Upper lobe of right lung (tissue), 1 donor: Measurements from ENCODE around the gene ZNRF3. TPM values are rescaled to one million over a fixed set of nuclear protein-coding genes. Genes with fewer than 3 reads are reported as not detected.

ENCODE experiments used
- ATAC-seq: fragments of 200-7000 bp; cut with Tn5 transposase; one replicate; pipeline ENCODE4 v1.9.1; 2020; ENCODE audit warnings: mild to moderate bottlenecking, moderate library complexity
- DNase-seq: peaks from one replicate; pipeline ENCODE4 v3.0.0-alpha.2; 2020
- H3K27ac ChIP-seq: fragments of 200-600 bp; one replicate; pipeline ENCODE4 v1.8.0; 2022
- H3K27me3 ChIP-seq: fragments of 200-600 bp; one replicate; pipeline ENCODE4 v1.8.0; 2022; ENCODE audit warnings: mild to moderate bottlenecking
- H3K36me3 ChIP-seq: fragments of 200-600 bp; one replicate; pipeline ENCODE4 v1.8.0; 2022
- H3K4me1 ChIP-seq: fragments of 200-600 bp; one replicate; pipeline ENCODE4 v1.8.0; 2022
- H3K4me3 ChIP-seq: fragments of 200-600 bp; one replicate; pipeline ENCODE4 v1.8.0; 2022; ENCODE audit warnings: mild to moderate bottlenecking
- H3K9me3 ChIP-seq: fragments of 200-600 bp; one replicate; pipeline ENCODE4 v1.8.0; 2022
- intact Hi-C: fragments of 100-400 bp; cut with DNase I; formaldehyde crosslinking; loops from one replicate; pipeline ENCODE4 v1.11.0; 2022
- total RNA-seq: library from RNA; stranded (reverse); fragmentation: NEBNext Ultra II Directional; extraction: Animal tissue kit (Norgen Biotek cat#: 25700); gene quantifications from one replicate; pipeline ENCODE4 v1.2.1, GENCODE V29; 2021
- TF ChIP-seq, protein P1 (sequence below): fragments of 200-600 bp; IDR thresholded peaks from one replicate; pipeline ENCODE4 v1.8.0; 2022; ENCODE audit warnings: antibody characterized with exemption
- donor health status: DM: no; HTN: yes; CAD: no; lungs with severe emphysema.

Gene ZNRF3
- total RNA-seq, 1 donor from 2014 or later: 15.8 TPM

DNA sequence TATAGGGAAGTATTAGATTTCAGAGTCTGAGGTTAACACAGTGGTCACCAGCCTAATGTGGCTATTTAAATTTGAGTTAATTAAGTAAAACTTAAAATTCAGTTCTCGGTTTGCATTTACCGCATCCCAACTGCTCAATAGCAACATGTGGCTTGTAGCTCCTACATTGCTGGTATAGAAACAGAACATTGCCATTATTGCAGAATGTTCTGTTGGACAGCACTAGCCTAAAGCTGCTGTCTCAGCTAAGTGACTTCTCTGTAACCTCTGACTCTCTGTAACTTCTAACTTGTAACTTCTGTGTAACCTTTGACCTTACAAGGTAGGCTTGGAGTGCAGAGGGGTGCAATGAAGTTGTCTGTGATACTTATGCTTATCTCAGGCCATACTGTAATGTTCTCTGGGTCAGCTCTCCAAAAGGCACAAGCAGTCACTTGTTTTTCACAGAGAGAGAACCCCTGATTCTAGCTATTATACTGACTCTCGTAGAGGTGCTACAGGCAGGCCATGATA lies 78.7 kb downstream of the ZNRF3 start:
- ATAC-seq (no peak), DNase-seq (no peak)
- Histone ChIP-seq H3K27me3 (no peaks in the 10 kb centered on the region), H3K4me1 (no peaks in the 10 kb centered on the region), H3K4me3 (no peak overlapping the region), H3K27ac (no peak overlapping the region), H3K9me3 (no peaks in the 10 kb centered on the region), H3K36me3 (no peaks in the 10 kb centered on the region)
- TF ChIP-seq, protein P1, sequence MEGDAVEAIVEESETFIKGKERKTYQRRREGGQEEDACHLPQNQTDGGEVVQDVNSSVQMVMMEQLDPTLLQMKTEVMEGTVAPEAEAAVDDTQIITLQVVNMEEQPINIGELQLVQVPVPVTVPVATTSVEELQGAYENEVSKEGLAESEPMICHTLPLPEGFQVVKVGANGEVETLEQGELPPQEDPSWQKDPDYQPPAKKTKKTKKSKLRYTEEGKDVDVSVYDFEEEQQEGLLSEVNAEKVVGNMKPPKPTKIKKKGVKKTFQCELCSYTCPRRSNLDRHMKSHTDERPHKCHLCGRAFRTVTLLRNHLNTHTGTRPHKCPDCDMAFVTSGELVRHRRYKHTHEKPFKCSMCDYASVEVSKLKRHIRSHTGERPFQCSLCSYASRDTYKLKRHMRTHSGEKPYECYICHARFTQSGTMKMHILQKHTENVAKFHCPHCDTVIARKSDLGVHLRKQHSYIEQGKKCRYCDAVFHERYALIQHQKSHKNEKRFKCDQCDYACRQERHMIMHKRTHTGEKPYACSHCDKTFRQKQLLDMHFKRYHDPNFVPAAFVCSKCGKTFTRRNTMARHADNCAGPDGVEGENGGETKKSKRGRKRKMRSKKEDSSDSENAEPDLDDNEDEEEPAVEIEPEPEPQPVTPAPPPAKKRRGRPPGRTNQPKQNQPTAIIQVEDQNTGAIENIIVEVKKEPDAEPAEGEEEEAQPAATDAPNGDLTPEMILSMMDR: no peak
- intact Hi-C loops: no loop called here

DNA sequence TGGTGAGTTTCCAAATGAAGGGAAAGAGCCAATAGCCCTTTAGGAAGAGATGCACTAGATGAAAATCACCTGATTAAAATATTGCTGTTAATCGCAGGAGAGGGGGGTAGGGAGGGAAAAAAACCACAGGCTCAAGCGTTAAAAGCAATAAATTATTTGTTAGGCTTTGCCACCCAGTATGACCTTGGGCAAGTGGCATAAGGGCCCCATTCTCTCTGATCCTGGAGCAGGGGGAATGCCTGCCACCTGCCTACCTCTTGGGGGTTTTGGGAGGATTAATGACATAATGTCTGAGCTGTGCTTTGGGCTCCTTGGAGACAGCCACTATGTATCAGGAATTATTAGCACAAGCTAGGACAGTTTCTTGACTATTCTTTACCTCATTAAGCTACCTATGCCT lies 80.0 kb downstream of the ZNRF3 start:
- Histone ChIP-seq H3K36me3 (no peaks in the 10 kb centered on the region), H3K27me3 (no peaks in the 10 kb centered on the region), H3K9me3 (no peaks in the 10 kb centered on the region), H3K4me3 (no peak overlapping the region), H3K27ac (no peak overlapping the region), H3K4me1 (no peaks in the 10 kb centered on the region)
- TF ChIP-seq, protein P1: no peak
- DNase-seq (no peak), ATAC-seq (no peak)
- intact Hi-C loops: no loop called here

DNA sequence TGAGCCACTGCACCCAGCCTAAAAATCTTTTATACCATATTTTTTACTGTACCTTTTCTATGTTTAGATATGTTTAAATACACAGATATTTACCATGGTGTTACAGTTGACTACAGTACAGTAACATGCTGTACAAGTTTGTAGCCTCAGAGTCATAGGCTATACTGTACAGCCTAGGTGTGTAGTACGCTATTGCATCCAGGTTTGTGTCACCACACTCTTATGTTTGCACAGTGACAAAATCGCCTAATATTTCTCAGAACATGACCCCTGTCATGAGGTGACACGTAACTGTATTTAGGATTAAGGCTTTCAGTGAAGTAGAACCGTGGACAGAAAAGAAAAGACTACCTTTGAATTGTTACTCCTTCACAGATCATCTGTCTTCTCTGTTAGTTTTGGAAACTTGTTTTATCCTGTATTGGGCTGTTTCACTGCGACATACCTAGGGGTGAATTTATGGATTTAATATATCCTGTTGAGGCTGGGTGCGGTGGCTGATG lies 83.8 kb downstream of the ZNRF3 start:
- intact Hi-C loops: no loop called here
- no peak for ATAC-seq
- H3K4me1 ChIP-seq: no peaks in the 10 kb centered on the region
- DNase-seq: no peak
- no peaks in the 10 kb centered on the region for H3K36me3 ChIP-seq
- H3K9me3 ChIP-seq: no peaks in the 10 kb centered on the region
- H3K27me3 ChIP-seq: no peaks in the 10 kb centered on the region
- H3K27ac ChIP-seq: no peak overlapping the region
- no peak overlapping the region for H3K4me3 ChIP-seq
- TF ChIP-seq, protein P1: no peak

DNA sequence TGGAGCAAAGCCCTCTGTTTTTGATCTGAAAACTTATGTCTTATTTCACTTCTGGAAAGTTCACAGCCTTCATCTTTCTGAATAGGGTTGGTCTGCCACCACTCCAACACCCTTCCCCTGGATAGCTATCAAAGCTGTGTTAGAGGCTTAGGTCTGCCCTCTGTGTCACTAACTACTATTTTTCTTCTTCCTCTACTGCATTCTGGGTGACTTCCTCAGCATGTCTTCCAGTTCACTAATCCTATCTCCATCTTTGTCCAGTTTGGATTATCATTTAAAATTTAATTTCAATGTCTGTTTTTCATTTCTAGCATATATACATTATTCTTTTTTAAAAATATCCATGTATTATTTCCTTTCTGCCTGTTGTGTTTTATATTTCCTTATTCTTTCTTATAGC lies 84.6 kb downstream of the ZNRF3 start:
- DNase-seq (no peak), ATAC-seq (no peak)
- H3K4me1 ChIP-seq: no peaks in the 10 kb centered on the region
- H3K9me3 ChIP-seq: no peaks in the 10 kb centered on the region
- H3K27ac ChIP-seq: no peak overlapping the region
- no peaks in the 10 kb centered on the region for H3K36me3 ChIP-seq
- TF ChIP-seq, protein P1: no peak
- H3K4me3 ChIP-seq: no peak overlapping the region
- intact Hi-C loops: no loop called here
- no peaks in the 10 kb centered on the region for H3K27me3 ChIP-seq

DNA sequence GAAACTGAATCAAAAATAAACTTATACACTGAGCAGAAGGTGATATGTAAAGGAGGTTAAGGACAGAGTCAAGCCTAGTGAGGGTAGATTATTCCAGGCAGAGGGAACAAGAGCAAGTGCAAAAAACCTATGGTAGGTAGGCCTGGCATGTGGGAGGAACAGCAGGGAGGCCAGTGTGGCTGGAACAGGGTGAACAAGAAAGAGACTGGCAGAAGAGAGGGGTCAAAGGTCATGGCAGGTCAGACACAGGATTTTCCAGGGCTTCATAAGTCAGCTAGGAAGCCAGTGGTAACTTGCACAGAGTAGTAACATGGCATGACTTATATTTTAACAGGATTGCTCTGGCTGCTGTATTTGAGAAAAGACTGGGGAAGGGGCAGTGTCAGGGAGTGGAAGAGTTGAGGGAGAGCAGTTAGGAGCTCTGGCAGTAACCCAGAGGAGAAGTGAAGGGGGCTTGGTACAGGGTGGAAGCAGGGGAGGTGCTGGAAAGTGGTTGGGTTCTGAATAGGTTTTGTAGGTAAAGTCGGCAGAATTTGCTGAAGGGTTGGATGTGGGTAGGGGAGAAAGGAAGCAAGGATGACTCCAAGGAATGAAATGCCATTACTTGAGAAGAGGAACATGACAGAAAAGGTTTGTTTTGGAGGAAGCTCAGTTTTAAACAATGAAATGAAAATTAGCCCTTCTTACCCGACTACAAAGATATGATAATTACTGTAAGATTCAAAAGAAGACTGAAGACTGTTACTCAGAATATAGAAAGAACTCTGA lies 86.2 kb downstream of the ZNRF3 start:
- no peaks in the 10 kb centered on the region for H3K27me3 ChIP-seq
- H3K4me1 ChIP-seq: no peaks in the 10 kb centered on the region
- no peaks in the 10 kb centered on the region for H3K36me3 ChIP-seq
- H3K9me3 ChIP-seq: no peaks in the 10 kb centered on the region
- no peak overlapping the region for H3K27ac ChIP-seq
- no peak overlapping the region for H3K4me3 ChIP-seq
- no peak for DNase-seq
- TF ChIP-seq, protein P1: no peak
- ATAC-seq: no peak
- intact Hi-C loops: no loop called here
